NCI-H82 treated with DMSO at 0.1 percent for 48 hours (cell line): Measurements from ENCODE around the gene SLX9.

Source experiments
- DNase-seq: peaks from one replicate; lab custom pipeline; 2025; ENCODE audit not compliant: unreplicated experiment; lab: John Stamatoyannopoulos, UW

SLX9 gene

DNA sequence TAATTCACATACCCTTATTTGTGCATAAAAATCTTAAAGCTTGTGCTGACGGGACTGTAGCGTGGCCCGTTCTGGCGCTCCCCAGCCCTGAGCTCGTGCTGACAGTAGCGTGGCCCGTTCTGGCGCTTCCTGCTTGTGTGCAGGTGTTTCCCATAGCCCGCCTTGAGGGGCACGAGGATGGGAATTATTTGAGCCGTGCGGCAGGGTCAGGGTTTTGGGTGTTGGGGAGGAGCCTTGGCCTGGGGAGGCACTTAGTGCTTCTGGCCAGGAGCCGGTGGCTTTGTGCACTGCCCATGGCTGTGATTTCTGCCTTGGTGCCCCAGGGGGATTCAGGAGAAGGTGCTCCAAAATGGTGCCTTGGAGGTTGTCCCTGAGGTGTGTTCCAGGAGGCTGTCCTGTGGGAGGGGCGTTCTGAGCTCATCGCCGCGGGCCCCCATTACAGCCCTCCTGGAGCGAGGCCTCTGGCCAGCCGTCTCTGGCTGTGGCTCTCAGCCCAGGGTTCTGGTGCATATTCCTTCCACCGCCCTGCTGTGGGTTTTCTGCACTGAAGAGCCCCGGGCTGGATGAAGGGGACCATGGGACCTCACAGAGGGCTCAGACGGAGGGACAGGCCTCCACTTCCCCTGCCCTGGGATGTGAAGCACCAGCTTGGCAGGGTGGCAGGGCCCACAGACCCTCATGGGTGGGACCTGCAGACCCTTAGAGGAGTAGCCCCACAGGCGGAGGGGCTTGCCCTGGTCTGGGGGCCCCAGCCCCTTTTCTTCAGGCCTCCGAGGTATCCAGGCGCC is 6.6 kb downstream of the SLX9 start:
- DNase-seq: no peak

DNA sequence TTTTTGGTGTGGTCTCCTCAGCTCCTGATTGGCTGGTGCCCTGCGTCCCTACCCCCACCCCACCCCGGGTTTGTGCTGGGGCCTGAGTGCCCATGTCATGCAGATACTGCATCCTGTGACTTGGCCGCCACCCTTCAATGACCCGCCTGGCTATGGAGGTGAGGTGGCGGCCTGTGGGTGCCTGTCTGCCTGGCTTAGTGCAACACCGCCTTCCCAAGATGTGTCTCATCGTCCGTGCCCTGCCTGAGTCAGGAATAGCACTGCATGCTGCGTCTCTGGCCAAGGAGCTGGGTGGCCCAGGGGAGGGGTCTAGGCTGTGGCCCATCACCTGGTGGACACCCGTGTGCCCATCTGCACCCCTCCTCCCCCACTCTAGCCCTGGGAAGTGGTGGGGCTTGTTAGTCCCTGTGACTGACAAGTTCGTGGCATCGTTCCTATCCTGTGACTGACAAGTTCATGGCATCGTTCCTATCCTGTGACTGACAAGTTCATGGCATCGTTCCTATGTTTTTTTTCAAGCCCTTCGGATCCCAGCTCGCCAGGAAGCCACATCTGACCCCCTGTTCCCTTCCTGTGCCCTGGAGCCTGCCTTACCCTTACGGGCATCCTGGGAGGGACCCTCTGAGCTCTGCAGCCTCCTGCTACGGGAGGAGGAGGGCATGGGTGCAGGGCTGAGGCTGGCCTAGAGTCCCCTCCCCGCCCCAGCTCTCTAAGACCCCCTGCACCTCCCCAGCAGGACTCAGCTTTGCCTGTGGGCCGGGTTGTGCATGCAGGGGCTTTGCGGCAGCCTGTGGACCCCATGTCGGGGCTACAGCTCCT is 7.5 kb downstream of the SLX9 start:
- no peak for DNase-seq

DNA sequence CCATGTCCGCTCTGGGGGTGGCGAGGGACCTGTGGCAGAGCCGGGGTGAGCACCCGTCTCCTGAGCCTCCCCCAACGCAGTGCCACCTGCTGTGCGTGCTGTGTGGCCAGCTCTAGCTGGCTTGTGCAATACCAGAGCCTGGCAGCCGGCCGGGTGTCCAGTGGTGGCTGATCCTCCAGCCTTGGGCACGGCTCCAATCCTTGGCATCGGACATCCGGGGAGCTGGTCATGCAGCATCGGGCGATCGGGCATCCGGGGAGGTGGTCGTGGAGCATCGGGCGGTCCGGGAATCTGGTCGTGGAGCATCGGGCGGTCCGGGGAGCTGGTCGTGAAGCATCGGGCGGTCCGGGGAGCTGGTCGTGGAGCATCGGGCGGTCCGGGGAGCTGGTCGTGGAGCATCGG is 8.1 kb downstream of the SLX9 start:
- no peak for DNase-seq

DNA sequence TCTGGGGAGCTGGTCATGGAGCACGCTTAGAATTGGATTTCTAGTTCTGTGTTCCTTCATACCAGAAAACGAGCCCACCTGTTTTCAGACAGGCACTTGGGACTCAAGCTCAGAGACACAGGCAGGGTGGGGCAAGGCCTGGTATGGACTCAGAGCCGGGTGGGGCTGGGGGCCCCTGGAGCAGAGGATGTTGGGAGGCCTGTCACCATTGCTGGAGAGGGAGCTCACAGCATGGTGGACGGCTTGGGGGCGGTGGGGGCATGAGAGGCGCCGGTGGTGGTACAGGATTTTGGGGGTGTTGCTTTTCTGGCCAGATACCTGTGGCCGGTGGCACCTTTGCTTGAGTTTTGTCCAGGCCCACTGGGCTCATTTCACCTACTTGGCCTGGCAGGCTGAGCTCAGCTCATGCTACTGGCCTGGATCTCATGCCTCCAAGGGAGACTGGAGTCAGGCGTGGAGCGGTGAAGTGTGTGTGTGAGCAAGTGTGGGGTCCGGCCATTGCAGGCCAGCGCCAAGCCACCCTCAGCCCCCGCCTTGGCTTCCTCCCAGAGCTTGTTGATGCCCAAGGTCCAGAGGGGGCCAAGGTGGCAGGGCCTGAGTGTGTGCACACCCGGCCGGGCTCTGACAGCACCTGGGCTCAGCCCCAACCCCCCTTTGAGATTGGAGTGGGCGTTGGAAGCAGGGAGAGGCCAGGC is 8.7 kb downstream of the SLX9 start:
- no peak for DNase-seq

DNA sequence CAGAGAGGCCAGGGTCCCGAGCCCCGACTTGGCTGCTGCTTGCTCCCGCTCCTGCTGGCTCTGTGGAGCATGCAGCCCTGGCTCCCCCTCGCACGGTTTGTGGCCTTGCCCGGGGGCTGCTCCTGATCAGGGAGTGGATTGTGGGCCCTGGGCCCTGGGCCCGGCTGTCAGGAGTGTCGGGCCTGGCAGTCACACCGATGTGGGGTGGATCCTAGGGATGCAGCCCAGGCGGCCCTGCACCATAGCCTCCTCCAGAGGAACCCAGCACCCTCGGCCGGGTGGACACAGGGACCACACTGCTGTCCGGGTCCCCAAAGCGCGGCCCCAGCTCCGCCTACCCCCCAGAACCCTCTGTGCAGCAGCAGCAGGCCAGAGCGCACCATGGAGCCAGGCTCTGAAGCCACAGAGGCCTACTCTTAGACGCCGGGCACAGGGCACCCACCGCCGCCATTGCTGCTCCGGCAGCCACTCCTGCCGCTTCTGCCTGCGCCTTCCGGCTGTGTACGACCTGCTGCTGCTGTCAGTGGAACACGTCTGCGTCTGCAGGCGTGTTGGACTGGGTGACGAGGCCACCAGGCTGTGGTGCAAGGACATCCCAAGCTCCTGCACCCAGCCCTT is 9.4 kb downstream of the SLX9 start:
- DNase-seq: no peak

DNA sequence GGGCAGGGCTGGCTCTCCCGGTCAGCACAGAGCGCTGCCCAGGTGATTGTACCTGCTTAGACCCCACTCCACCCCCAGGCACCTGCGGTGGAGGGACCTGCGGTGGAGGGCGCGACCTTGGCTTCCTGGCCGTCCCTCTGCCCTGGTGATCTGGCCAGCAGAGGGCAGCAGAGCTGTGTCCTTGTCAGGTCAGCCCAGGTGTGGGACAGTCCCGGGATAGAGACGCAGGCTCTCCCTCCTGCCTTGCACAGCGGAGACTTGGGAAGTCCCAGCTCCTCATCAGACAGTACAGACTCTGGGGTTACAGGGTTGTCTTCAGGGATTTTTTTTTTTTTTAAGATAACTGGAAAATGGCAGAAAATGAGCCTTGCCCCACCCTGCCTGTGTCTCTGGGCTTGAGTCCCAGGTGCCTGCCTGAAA is 10.0 kb downstream of the SLX9 start:
- no peak for DNase-seq

DNA sequence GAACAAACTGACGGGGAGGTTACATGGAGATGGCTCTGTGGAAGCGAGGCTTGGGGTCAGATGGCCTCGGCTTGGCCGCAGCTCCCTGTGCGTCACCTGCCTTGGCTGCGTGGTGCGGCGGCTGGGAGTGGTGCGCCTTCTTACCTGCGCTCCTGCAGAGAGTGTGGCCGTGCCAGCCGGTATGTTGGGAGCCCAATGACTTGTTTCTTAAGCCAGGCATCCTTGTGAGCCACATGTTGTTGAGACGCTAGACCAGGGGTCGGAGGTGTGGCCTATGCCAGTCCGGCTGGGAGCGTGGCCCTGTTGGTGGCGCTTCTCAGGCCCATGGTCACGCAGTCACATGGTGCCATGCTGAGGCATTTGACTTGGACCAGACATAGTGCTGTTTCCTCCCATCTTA is 10.5 kb downstream of the SLX9 start:
- DNase-seq: no peak

DNA sequence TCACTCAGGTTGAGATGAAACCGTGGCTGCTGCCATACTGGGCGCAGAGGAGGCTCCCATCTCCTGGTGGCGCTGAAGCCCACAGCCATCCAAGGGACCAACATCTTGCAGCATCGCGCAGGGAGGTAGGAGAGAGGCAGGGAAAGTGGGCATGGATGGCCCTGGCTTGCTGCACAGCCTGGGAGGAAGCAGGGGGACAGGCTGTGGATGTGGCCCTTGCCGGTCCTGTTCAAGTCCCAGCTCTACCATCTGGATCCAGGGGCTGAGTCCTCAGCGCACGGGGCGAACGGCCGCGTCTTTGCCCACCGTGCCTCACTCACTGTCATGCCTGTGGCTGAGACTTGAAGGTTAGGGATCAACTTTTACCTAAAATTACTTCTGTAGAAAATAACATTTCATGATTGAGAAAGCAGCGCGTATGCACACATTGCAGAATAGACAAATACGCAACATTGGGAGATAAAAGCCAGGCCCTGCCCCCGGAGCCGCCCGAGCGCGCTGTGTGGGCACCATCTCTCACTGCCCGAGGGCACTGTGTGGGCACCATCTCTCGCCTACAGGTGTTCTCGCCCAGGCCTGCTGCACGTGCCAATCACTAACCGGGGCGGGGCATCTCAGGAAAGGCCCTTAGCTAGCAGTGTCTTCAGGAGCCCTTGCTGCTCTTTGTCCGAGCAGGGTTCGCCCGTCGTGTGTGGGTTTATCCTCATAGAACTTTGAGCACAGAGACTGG is 11.5 kb downstream of the SLX9 start:
- no peak for DNase-seq

DNA sequence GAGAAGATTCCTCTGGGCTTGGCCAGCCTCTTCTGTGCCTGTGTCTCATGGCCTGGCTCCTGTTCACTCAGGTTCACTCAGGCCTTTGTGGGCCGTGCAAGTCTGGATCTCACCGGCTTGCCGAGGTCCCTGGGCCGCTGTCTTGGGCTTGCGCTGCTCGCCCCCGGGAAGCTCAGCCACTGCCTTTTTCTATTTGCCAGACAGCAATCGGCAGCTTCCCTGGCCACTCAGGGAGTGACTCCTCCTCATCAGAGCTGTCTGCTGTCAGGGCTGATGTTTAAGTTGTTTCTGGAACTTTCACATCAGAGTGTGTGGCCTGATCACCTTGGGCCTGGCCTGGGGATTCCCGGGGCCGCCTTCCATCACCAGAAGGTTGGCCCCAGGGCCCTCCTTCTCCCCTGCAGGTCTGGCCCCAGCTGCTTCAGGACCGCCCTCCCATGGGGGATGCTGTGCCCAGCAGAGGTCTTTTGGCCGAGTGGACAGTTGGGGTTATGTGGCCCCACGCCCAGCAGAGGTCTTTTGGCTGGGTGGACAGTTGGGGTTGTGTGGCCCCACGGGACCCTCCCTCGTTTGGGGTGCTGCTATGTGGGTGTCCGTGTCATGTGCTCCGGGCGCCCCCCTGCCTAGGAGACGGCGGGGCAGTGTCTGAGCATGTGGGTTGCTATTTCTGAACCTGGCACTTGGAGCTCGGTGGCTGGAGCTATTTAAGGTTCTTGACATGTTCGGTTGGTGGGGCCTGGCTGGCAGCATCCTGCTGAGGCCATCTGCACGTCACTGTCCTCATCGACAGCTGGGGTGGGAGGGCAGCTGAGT is 12.5 kb downstream of the SLX9 start:
- DNase-seq: no peak

DNA sequence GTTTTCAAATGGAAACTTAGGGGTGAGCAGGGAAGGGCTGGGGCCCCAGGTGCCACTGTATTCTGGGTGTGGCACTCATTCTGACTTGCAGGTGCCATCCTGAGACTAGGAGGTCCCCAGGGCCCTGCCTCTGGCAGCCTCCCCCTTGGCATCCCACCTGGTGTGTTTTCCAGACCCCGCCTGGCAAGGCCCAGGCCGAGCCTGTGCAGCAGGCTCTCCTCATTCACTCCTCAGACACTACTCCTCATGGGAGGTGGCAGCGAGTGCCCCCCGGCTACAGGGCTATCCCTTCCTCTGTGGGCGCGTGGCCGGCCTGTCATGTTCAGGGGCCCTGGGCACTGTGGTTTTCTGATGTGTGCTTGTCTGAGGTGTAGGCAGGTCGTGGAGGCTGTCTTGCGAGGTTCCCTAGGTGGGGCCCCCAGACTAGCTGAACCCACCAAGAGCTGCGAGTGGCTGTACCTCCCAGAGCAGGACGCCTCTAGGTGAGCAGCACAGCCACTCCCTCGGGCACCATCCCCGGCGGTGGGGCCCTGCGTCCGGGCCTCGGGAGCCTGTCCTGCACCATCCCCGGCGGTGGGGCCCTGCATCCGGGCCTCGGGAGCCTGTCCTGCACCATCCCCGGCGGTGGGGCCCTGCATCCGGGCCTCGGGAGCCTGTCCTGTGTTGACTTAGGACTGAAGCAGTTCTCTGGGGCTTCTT is 13.2 kb downstream of the SLX9 start:
- no peak for DNase-seq

DNA sequence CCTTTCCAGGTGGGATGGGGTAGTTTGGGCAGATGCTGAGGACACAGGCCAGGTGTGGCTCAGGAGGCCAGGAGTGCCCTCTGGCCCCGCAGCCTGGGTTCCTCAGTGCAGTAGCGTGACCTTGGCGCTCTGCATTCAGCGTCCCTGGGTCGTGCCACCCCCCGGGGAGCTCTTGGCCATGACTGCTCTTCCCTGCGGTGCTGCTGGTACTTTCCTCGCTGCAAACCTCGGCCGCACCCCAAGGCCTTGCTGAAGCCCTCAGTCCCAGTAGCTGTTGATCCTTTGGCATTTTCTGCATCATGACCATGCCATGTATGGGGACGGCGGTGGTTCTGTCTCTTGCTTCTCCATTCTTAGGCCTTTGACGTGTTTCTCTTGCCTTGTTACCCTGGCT is 13.8 kb downstream of the SLX9 start:
- DNase-seq: no peak

DNA sequence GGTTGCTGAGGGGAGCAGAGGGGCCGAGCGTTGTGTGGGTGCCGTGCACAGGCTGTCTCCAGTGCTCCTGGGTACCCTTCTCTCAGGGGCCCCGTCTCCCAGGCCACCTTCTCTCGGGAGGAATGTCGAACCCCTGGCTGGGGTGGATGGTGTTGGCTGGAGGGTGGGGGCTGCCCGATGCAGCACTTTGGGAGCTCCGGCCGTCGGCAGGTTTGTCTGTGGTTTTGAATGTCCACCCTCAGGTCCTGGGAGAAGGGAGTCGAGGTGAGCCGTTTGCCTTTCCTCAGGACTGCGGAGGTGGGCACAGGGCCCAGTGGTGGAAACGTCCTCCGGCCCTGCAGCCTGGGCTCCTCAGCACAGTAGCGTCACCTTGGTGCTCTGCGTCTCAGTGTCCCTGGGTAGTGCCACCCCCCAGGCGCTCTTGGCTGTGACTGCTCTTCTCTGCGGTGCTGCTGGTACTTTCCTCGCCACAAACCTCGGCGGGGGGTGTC is 14.5 kb downstream of the SLX9 start:
- DNase-seq: no peak

DNA sequence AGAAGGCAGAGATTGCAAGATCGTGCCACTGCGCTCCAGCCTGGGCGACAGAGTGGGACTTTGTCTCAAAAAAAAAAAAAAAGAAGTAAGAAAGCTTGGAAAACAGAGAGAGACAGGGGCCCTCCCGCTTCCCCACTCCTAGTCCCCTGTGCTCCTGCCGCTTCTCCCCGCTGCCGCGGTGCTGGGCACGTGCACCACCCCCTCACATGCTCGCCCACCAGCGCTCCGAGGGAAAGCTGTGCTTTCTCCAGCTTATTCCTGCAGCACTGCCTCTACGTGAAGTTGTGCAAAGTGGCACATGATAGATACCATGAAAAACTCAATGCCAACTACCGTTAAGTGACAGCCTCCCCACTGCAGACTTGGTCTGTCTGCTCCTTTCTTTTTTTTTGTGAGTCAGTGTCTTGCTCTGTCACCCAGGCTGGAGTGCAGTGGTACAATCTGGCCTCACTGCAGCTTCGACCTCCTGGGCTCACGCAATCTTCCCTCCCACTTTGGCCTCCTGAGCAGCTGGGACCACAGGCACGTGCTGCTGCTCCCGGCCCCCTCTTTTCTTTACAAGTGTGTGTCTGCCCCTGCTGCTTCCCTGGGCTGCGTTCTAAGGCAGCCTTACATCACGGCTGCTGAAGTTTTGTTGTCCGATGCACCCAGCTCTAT is 15.4 kb downstream of the SLX9 start:
- no peak for DNase-seq

DNA sequence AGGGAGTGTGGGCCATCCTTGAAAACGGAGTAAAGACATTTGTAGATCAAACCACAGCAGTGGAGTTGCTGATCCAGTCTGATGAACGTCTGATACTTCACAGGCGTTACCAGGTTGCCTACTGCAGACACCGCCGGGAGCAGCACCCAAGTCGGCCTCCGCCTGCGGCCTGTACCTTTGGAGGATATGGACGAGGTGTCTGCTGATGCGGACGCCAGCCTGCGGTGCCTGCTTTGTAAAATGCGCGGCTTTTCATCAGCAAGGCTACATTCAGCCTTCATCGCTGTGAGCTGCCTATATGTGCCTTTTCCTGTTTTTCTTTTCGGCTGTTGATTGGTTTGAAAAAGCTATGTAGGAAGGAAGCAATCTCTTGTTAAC is 16.0 kb downstream of the SLX9 start:
- DNase-seq: no peak

DNA sequence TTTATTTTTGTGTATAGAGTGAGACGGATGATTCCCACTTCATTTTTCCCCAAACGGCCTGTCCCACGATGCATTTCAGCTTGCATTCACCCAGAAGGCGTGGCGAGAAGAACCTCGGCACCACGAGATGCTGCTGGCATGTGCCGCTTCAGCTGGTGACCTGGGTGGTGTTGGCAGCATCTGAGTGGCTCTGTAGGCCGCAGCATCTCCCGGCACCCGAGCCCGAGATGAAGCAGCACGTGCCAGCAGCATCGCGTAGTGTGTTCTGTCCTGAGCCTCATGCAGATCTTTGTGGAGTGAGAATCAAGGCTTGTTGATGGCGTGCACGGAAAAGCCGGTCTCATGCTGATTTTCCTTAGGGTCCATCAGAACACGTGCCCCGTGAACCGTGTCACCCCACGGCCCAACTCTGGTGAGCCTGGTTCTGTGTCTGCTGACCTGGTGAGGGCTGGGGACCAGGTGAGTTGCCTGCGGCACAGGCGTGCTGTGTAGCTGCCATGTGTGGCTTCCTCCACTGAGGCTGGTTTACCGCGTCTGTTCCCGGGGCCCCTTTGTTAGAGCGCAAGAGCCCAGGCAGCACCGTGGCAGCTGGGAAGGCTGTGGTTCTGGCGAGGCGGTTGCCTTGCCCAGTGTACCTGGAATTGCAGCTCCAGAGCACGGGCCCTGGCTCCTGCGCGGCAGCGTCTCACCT is 16.7 kb downstream of the SLX9 start:
- no peak for DNase-seq

DNA sequence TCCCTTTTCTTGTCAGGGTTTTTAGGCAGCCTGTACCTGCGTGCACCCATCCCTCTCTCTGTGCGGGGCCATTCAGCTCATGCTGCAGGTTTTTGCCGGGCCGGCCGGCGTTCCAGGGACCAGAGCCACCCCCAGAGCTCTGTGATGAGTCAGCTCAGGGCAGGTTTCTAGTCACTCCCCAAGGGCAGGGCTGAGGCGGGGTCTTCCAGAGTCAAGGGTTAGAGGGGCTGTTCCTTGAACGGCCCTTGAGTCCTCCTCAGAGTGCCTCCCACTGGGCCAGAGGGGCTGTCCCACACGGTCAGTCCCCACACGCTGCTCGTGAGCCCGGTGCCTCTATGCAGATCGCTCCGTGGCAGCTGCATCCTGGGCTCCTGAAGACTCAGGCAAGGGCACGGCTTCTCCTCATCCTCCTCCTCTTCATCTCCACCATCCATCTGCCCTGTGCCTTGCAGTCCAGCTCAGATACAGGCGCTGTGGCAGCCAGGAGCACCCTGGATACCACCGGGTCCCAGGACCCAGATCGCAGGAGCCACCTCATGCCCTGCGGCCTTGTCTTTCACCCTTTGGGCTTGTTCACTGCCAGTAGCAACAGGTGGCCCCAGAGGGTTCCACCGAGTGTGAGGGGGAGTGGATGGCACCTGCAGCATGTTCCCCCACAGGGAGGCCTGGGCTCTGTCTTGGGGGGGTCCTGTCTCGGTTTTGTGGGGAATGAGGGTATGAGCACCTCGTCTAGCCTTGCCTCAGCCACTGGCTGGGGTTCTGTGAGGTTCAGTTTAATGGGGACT is 17.4 kb downstream of the SLX9 start:
- DNase-seq: no peak

DNA sequence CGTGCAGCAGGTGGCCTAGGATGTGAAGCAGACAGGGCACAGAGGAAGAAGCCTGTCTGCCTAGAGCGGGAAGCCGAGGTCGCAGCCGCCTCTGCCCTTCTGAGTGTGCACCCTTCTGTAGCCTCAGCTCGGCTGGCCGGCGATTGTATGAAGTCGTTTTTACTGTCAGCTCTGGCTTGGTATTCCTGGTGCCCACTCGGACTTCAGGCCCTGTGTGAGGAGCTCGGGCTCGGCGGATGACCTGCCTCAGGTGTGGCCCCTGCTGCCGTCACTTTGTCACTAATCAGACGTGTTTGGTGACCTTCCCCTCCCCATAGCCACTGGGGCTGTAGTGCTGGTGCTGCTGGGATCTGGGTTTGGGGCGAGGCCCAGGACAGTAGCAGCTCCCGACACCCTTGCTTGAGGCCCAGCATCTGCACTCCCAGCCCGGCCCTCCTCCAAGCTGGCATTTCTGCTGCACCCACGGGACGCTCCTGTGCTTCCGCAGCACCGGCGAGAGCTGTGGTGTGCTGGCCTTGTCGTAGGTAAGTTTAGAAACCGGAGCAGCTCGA is 18.1 kb downstream of the SLX9 start:
- DNase-seq: no peak
